ENCODE data around the gene POLE2. TPM values are rescaled to one million over a fixed set of nuclear protein-coding genes. Genes with fewer than 3 reads are reported as not detected.
A peak's percentile ranks its signal among the peaks of the same experiment; 100 is the strongest.

Gene POLE2
- total RNA-seq, 1 experiment from 2014 or later = 3.8 TPM

DNA sequence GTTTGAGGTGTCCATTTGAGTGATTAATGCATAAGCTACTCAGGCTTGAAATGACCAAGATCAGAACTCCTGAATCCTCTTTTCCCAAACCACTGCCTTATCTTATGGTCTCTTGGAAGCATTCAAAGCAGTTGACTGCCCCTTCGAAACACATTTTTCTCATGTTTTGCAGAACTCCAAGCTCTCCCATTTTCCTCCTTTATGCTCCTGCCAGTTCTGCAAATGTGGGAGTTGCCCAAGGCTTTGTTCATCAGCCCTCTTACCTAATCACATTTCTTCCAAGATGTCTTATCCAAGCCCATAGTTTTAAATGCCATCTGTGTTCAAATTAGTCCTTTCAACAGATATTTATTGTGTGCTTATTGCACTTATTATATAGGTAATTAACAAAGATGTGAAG, 51.1 kb downstream of the POLE2 start:
- intact Hi-C loops (cut with micrococcal nuclease) = no loop called here
- peaks cover 44% of the 10 kb centered on the region for H3K36me3 Mint-ChIP-seq (ENCODE audit: insufficient read depth, unreplicated experiment)
- no peak overlapping the region for H3K27ac Mint-ChIP-seq (ENCODE audit: low read depth, unreplicated experiment)
- peaks cover 19% of the 10 kb centered on the region for H3K4me1 Mint-ChIP-seq (ENCODE audit: insufficient read depth, unreplicated experiment)
- CTCF ChIA-PET = interaction anchor here (0.5 to 0.6 kb wide), 2 partner anchors 31 to 131 kb away, joined by 4 read pairs; partner anchors contain the start of gene KLHDC2
- POLR2A ChIA-PET = interaction anchor here (0.6 to 9.1 kb wide), 6 partner anchors 14 to 174 kb away, joined by 3 to 280 read pairs (median 4); partner anchors contain the start of genes KLHDC2, MGAT2, RPL36AL and RPS29
- BruUV-seq (replicated peaks) = no TSS peak
- H3K27me3 Mint-ChIP-seq (ENCODE audit: insufficient read depth, unreplicated experiment) = no peaks in the 10 kb centered on the region
- peak overlapping the region; percentile 95 for H3K4me3 Mint-ChIP-seq (ENCODE audit: unreplicated experiment)
- no peak for TF ChIP-seq CTCF (IDR thresholded peaks at IDR 0.05; ENCODE audit: unreplicated experiment)
- no peaks in the 10 kb centered on the region for H3K9me3 Mint-ChIP-seq (ENCODE audit: unreplicated experiment)
- DNase-seq (ENCODE audit: unreplicated experiment) = no peak

- TF ChIP-seq CTCF (IDR thresholded peaks at IDR 0.05; ENCODE audit: unreplicated experiment) = no peak
- peak; percentile 66 for DNase-seq (ENCODE audit: unreplicated experiment)
- CTCF ChIA-PET = interaction anchor here (0.5 to 2.5 kb wide), 21 partner anchors 10 to 1509 kb away, joined by 3 to 42 read pairs (median 4); partner anchors contain the start of genes KLHDC2 and NEMF
- Mint-ChIP-seq H3K27ac (ENCODE audit: low read depth, unreplicated experiment) (peak within 1 kb of the TSS; percentile 99), H3K27me3 (ENCODE audit: insufficient read depth, unreplicated experiment) (no peaks in the 10 kb centered on the region), H3K36me3 (ENCODE audit: insufficient read depth, unreplicated experiment) (peaks cover 34% of the 10 kb centered on the region), H3K4me3 (ENCODE audit: unreplicated experiment) (peak within 1 kb of the TSS; percentile 95), H3K4me1 (ENCODE audit: insufficient read depth, unreplicated experiment) (peaks cover 16% of the 10 kb centered on the region), H3K9me3 (ENCODE audit: unreplicated experiment) (no peaks in the 10 kb centered on the region)
- TSS peak; percentile 18 for BruUV-seq (replicated peaks)
- POLR2A ChIA-PET = interaction anchor here (0.6 to 9.1 kb wide), 28 partner anchors 12 to 1917 kb away, joined by 3 to 280 read pairs (median 4); partner anchors contain the start of genes KLHDC1, KLHDC2, LRR1 and MGAT2
- intact Hi-C loops (cut with micrococcal nuclease) = loop anchor here (1.0 to 5.0 kb wide), 3 partner anchors 135 to 898 kb away; partner anchors contain the start of gene MAP4K5
Measured at GRCh38 chr14:49634547-49635334, 53.3 kb downstream of the POLE2 start, which contains the start of gene DNAAF2. TSS of gene DNAAF2 (minus strand) at chr14:49635244. CDS start at chr14:49635149, 95 bp downstream.

GRCh38 chr14:49633640-49634546, 54.1 kb downstream of the POLE2 start:
- H3K27me3 Mint-ChIP-seq (ENCODE audit: insufficient read depth, unreplicated experiment) = no peaks in the 10 kb centered on the region
- ChIA-PET CTCF (interaction anchor here (0.6 to 2.5 kb wide), 23 partner anchors 11 to 1508 kb away, joined by 3 to 42 read pairs (median 4); partner anchors contain the start of genes KLHDC2, MGAT2, NEMF and RPL36AL), POLR2A (interaction anchor here (0.6 to 9.1 kb wide), 31 partner anchors 11 to 1918 kb away, joined by 3 to 280 read pairs (median 4); partner anchors contain the start of genes KLHDC1, KLHDC2, LRR1 and MGAT2)
- peak; percentile 83 for TF ChIP-seq CTCF (IDR thresholded peaks at IDR 0.05; ENCODE audit: unreplicated experiment)
- H3K9me3 Mint-ChIP-seq (ENCODE audit: unreplicated experiment) = no peaks in the 10 kb centered on the region
- peak overlapping the region; percentile 99 for H3K27ac Mint-ChIP-seq (ENCODE audit: low read depth, unreplicated experiment)
- BruUV-seq (replicated peaks) = no TSS peak
- intact Hi-C loops (cut with micrococcal nuclease) = loop anchor here (1.0 to 5.0 kb wide), 5 partner anchors 10 to 898 kb away; partner anchors contain the start of genes LRR1 and MAP4K5
- peak; percentile 92 for DNase-seq (ENCODE audit: unreplicated experiment)
- H3K4me3 Mint-ChIP-seq (ENCODE audit: unreplicated experiment) = peak overlapping the region; percentile 95
- H3K4me1 Mint-ChIP-seq (ENCODE audit: insufficient read depth, unreplicated experiment) = peaks cover 14% of the 10 kb centered on the region
- peaks cover 34% of the 10 kb centered on the region for H3K36me3 Mint-ChIP-seq (ENCODE audit: insufficient read depth, unreplicated experiment)

Measured in MCF 10A (cell line).